K562 (cell line): ENCODE data around the gene MICU1. TPM values are rescaled to one million over a fixed set of nuclear protein-coding genes. Genes with fewer than 3 reads are reported as not detected.
"Not testable (repeated sequence)": the region's sequence is repeated elsewhere in the genome, so short reads cannot be mapped to it uniquely, and the experiment has no call there.

ENCODE experiments used
- ATAC-seq: fragments of 200-7000 bp; cut with Tn5 transposase; 3 replicates; pipeline ENCODE4 v1.9.1; 2020; ENCODE audit warnings: moderate library complexity
- BruUV-seq: library from RNA; stranded (reverse); fragments of 400-500 nt; replicated peaks from 2 replicates; lab custom pipeline; 2021; lab: Mats Ljungman, UMichigan
- CTCF ChIA-PET: fragments of 300-600 bp; formaldehyde crosslinking; extraction: SDS; loops from one replicate; lab custom pipeline; 2021; ENCODE audit warnings: low intra/inter-chr PET ratio; lab: Yijun Ruan, JAX
- POLR2A ChIA-PET: fragments of 300-600, 350-650 bp; sonication (Branson Sonifier 250); formaldehyde crosslinking; extraction: SDS; loops from one replicate; lab custom pipeline; 2021; ENCODE audit warnings: antibody characterized with exemption, inconsistent platforms; lab: Yijun Ruan, JAX
- DNase-seq, 4 experiments: peaks; one replicate each; pipeline versions ENCODE4 v3.0.0 to v3.0.0-alpha.2; 2011 to 2018; ENCODE audit warnings: low spot score in 3 of 4, mixed read lengths in 3 of 4; ENCODE audit errors: extremely low read depth in 1 of 4
- FAIRE-seq: peaks from 2 replicates; lab custom pipeline; 2011; peaks lifted over from hg19 to GRCh38; lab: Jason Lieb, UNC
- H2AFZ ChIP-seq: 2 replicates; pipeline ENCODE4 v1.6.0; 2011; ENCODE audit warnings: low read depth, low read length, control low read depth, inconsistent platforms
- H3K27ac ChIP-seq: fragments of 200-600 bp; 3 replicates; pipeline ENCODE4 v1.8.0; 2011; ENCODE audit warnings: low read depth, mild to moderate bottlenecking, control low read depth, inconsistent platforms, low read length, moderate library complexity, mixed read lengths; ENCODE audit errors: extremely low read depth
- H3K27me3 ChIP-seq, 2 experiments: fragments of 300-600 bp in 1 of 2; 2 replicates in 1 of 2; 3 replicates in 1 of 2; pipeline versions ENCODE4 v1.6.0 to v1.8.0; 2011; ENCODE audit warnings: inconsistent platforms in 2 of 2, low read length in 2 of 2, mild to moderate bottlenecking in 1 of 2, mixed read lengths in 1 of 2, moderate library complexity in 1 of 2; ENCODE audit not compliant: control insufficient read depth in 2 of 2, insufficient read depth in 2 of 2
- H3K36me3 ChIP-seq: fragments of 300-600 bp; 3 replicates; pipeline ENCODE4 v1.8.0; 2011; ENCODE audit warnings: mild to moderate bottlenecking, low read length, inconsistent platforms; ENCODE audit not compliant: control insufficient read depth, insufficient read depth
- H3K4me1 ChIP-seq, 2 experiments: fragments of 200-600 bp in 1 of 2; replicated peaks in 1 of 2; 2 replicates in 1 of 2; 3 replicates in 1 of 2; pipeline versions ENCODE4 v1.5.1 to v1.8.0; 2011; ENCODE audit warnings: inconsistent platforms in 2 of 2, low read length in 2 of 2, mild to moderate bottlenecking in 1 of 2, mixed read lengths in 1 of 2, moderate library complexity in 1 of 2; ENCODE audit not compliant: control insufficient read depth in 2 of 2, insufficient read depth in 2 of 2
- H3K4me2 ChIP-seq: 2 replicates; pipeline ENCODE4 v1.6.1; 2011; ENCODE audit warnings: low read length, control low read depth, inconsistent platforms, mixed read lengths; ENCODE audit not compliant: insufficient read depth
- H3K4me3 ChIP-seq: fragments of 200-600 bp; sonication (generic), shearing (Covaris generic); 2 replicates; pipeline ENCODE4 v1.5.1; 2016; ENCODE audit warnings: control low read depth, inconsistent platforms
- H3K79me2 ChIP-seq: fragments of 200-600 bp; 3 replicates; pipeline ENCODE4 v1.8.0; 2011; ENCODE audit warnings: low read length, inconsistent platforms; ENCODE audit not compliant: control insufficient read depth, insufficient read depth
- H3K9ac ChIP-seq, 2 experiments: 2 replicates each; pipeline versions ENCODE4 v1.6.0 to v1.6.1; 2011; ENCODE audit warnings: low read depth in 2 of 2, low read length in 2 of 2, control low read depth in 1 of 2, inconsistent platforms in 1 of 2, mild to moderate bottlenecking in 1 of 2, mixed read lengths in 1 of 2; ENCODE audit not compliant: insufficient read depth in 1 of 2
- H3K9me1 ChIP-seq: one replicate; pipeline ENCODE4 v1.6.0; 2011; ENCODE audit warnings: inconsistent platforms, mild to moderate bottlenecking, low read length, moderate library complexity; ENCODE audit not compliant: control insufficient read depth, insufficient read depth
- H3K9me3 ChIP-seq: replicated peaks from 2 replicates; pipeline ENCODE4 v1.5.1; 2011; ENCODE audit warnings: low read depth, low read length, inconsistent platforms; ENCODE audit not compliant: control insufficient read depth, insufficient read depth
- H4K20me1 ChIP-seq: replicated peaks from 2 replicates; pipeline ENCODE4 v1.6.1; 2011; ENCODE audit warnings: low read length, inconsistent platforms, mixed read lengths; ENCODE audit not compliant: control insufficient read depth, insufficient read depth
- ADNP ChIP-seq: fragments of 200-800 bp; sonication (Bioruptor generic); IDR thresholded peaks from 2 replicates; pipeline ENCODE4 v1.6.1; 2016; ENCODE audit warnings: missing genetic modification characterization, missing compliant biosample characterization
- BDP1 ChIP-seq: IDR thresholded peaks from 3 replicates; pipeline ENCODE4 v1.6.1; 2011; ENCODE audit not compliant: insufficient read length, insufficient read depth
- C11orf30 ChIP-seq: fragments of 450-650 bp; IDR thresholded peaks from 2 replicates; pipeline ENCODE4 v1.6.1; 2016; ENCODE audit warnings: low read depth, mild to moderate bottlenecking
- HDAC3 ChIP-seq: fragments of 450-650 bp; IDR thresholded peaks from 2 replicates; pipeline ENCODE4 v1.6.1; 2018; ENCODE audit warnings: borderline replicate concordance, mild to moderate bottlenecking, moderate library complexity; ENCODE audit not compliant: partially characterized antibody
- KAT8 ChIP-seq: fragments of 450-650 bp; IDR thresholded peaks from 2 replicates; pipeline ENCODE4 v1.6.1; 2016; ENCODE audit warnings: low read depth, mild to moderate bottlenecking
- KLF6 ChIP-seq: fragments of 250-450 bp; sonication (Bioruptor Pico); IDR thresholded peaks from 2 replicates; pipeline ENCODE4 v1.4.0; 2020; ENCODE audit warnings: mild to moderate bottlenecking, moderate library complexity, borderline replicate concordance
- MAFG ChIP-seq: fragments of 450-650 bp; conservative IDR thresholded peaks from 2 replicates; pipeline ENCODE4 v1.6.1; 2016; ENCODE audit warnings: missing genetic modification characterization, missing compliant biosample characterization
- NR2C1 ChIP-seq, 2 experiments: fragments of 450-650 bp; IDR thresholded peaks; 2 replicates each; pipeline ENCODE4 v1.6.1; 2017; ENCODE audit warnings: mild to moderate bottlenecking in 2 of 2, antibody characterized with exemption in 1 of 2, inconsistent platforms in 1 of 2, missing compliant biosample characterization in 1 of 2, missing genetic modification characterization in 1 of 2
- ZNF316 ChIP-seq: fragments of 450-650 bp; IDR thresholded peaks from 2 replicates; pipeline ENCODE4 v1.6.1; 2016
- ZNF445 ChIP-seq: fragments of 250-450 bp; sonication (Bioruptor Pico); IDR thresholded peaks from 2 replicates; pipeline ENCODE4 v1.4.0; 2020; ENCODE audit warnings: low read depth, mild to moderate bottlenecking, moderate library complexity
- WGBS: fragments of 100-300 bp; shearing (Covaris generic); methylation state at CpG from one replicate; pipeline ENCODE4 v1.1.6; 2016; ENCODE audit warnings: low coverage, mixed read lengths; ENCODE audit not compliant: insufficient coverage; ENCODE audit errors: missing lambda C conversion rate; 5-methylcytosine and 5-hydroxymethylcytosine counted together
- in situ Hi-C: fragments of 300-500 bp; cut with MboI; formaldehyde crosslinking; loops from 4 replicates; pipeline ENCODE4 v1.15.0; 2018; ENCODE audit warnings: inconsistent platforms, mixed read lengths
- intact Hi-C: fragments of 100-400 bp; cut with micrococcal nuclease; formaldehyde crosslinking; loops from 2 replicates; pipeline ENCODE4 v1.14.2; 2022
- polyA plus RNA-seq, 8 experiments: library from polyadenylated mRNA; depleted of rRNA in 4 of 8; stranded (reverse) in 5 of 8; unstranded in 3 of 8; fragments of >200 nt; fragmentation: Nextera tagmentation in 2 of 8; fragmentation: Illumina TruSeq in 1 of 8; extraction: Ambion mirVana in 2 of 8; extraction: Trizol in 1 of 8; gene quantifications; 2 replicates each; pipeline versions ENCODE4 v1.2.1 to v1.2.3, GENCODE V29; 2011 to 2014; ENCODE audit warnings: inconsistent platforms in 1 of 8, missing spikeins in 1 of 8
- total RNA-seq, 7 experiments: library from RNA; depleted of rRNA in 6 of 7; stranded (reverse); fragments of >200 nt in 6 of 7; fragmentation: Illumina TruSeq in 2 of 7; extraction: Trizol in 2 of 7; gene quantifications; 2 replicates each; pipeline versions ENCODE4 v1.2.1 to v1.2.3, GENCODE V29; 2011 to 2021; ENCODE audit warnings: low replicate concordance in 1 of 7

Gene MICU1
- total and polyA plus RNA-seq, 9 of the 15 experiments (the other 6 are each of a cell fraction or from before 2014, with no cell fraction given), result 29.3 to 76.8 (median 48.4) TPM

GRCh38 chr10:72472306-72472705 is 153.6 kb downstream of the MICU1 start:
- Histone ChIP-seq H4K20me1 (no peaks in the 10 kb centered on the region), H3K4me2 (no peak overlapping the region), H3K9me1 (no peaks in the 10 kb centered on the region), H3K79me2 (no peaks in the 10 kb centered on the region), H3K36me3 (peaks cover 22% of the 10 kb centered on the region; the same call in 2 of the 3 replicates), H3K9me3 (no peaks in the 10 kb centered on the region), H3K4me1 (no peaks in the 10 kb centered on the region), H3K27me3 (no peaks in the 10 kb centered on the region), H3K27ac (no peak overlapping the region), H2AFZ (no peak overlapping the region), H3K9ac (no peak overlapping the region), H3K4me3 (no peak overlapping the region)
- no TSS peak for BruUV-seq
- CTCF ChIA-PET, result no interaction called here
- ATAC-seq (no peak), FAIRE-seq (no peak), DNase-seq (no peak)
- 89% methylated on average over 1 of the region's 1 CpG for WGBS
- POLR2A ChIA-PET, result interaction anchor here (1.4 kb wide), 1 partner anchor 12 kb away, joined by 4 read pairs; no protein-coding TSS in a partner anchor
- in situ Hi-C loops, result no loop called here
- TF ChIP-seq ADNP, result no peak
- no peak for TF ChIP-seq KLF6
- intact Hi-C loops, result no loop called here

GRCh38 chr10:72470666-72471065 is 155.2 kb downstream of the MICU1 start:
- Histone ChIP-seq H3K27me3 (no peaks in the 10 kb centered on the region), H3K9ac (no peak overlapping the region), H3K36me3 (peaks cover 11% of the 10 kb centered on the region; the same call in 2 of the 3 replicates), H3K79me2 (no peaks in the 10 kb centered on the region), H4K20me1 (no peaks in the 10 kb centered on the region), H3K9me3 (no peaks in the 10 kb centered on the region), H2AFZ (no peak overlapping the region), H3K27ac (no peak overlapping the region), H3K4me2 (no peak overlapping the region), H3K4me3 (no peak overlapping the region), H3K9me1 (no peaks in the 10 kb centered on the region), H3K4me1 (peaks cover 0 to 9% of the 10 kb centered on the region in 2 experiments; a peak in 2 of 5 replicates)
- POLR2A ChIA-PET, result no interaction called here
- ATAC-seq, result no peak
- TF ChIP-seq C11orf30 (peak; percentile 58), MAFG (tag) (0 out of 2 replicates have a peak, but pooled peaks have one; percentile 10), ZNF316 (peak; percentile 35), KAT8 (no peak), HDAC3 (no peak), ZNF445 (CRISPR knock-in tag) (no peak), BDP1 (no peak), NR2C1 (IDR thresholded peaks at IDR 0.05) (no peak), NR2C1 (tag; IDR thresholded peaks at IDR 0.05) (no peak)
- no peak for DNase-seq
- intact Hi-C loops, result no loop called here
- BruUV-seq, result no TSS peak
- FAIRE-seq, result no peak
- CTCF ChIA-PET, result no interaction called here
- in situ Hi-C loops, result no loop called here
- 87% methylated on average over 1 of the region's 1 CpG for WGBS

- H3K9me1 ChIP-seq, ATAC-seq, H3K27ac ChIP-seq, H4K20me1 ChIP-seq, intact Hi-C loops, H3K9ac ChIP-seq, in situ Hi-C loops, BruUV-seq, H2AFZ ChIP-seq, H3K4me3 ChIP-seq, H3K4me2 ChIP-seq, H3K36me3 ChIP-seq, H3K79me2 ChIP-seq, DNase-seq, H3K4me1 ChIP-seq, H3K27me3 ChIP-seq, H3K9me3 ChIP-seq, FAIRE-seq: not testable (repeated sequence)
- 80% methylated on average over 7 of the region's 7 CpGs for WGBS
- ChIA-PET CTCF (interaction anchor here (0.6 kb wide), 1 partner anchor 1177 kb away, joined by 6 read pairs; no protein-coding TSS in a partner anchor), POLR2A (interaction anchor here (0.6 to 1.2 kb wide), 2 partner anchors 10 to 366 kb away, joined by 3 to 4 read pairs; no protein-coding TSS in a partner anchor)
Measured at GRCh38 chr10:72467064-72467463, 158.8 kb downstream of the MICU1 start.
